GM10266 (cell line): ENCODE results near the gene G0S2.

ENCODE experiments used
- DNase-seq: peaks from one replicate; pipeline ENCODE4 v3.0.0; 2012; ENCODE audit errors: extremely low spot score
- CTCF ChIP-seq: IDR thresholded peaks from 2 replicates; pipeline ENCODE4 v1.5.1; 2012; ENCODE audit warnings: mild to moderate bottlenecking, low read depth; ENCODE audit not compliant: control insufficient read depth, insufficient read depth; ENCODE audit errors: missing control alignments

G0S2 gene

DNA sequence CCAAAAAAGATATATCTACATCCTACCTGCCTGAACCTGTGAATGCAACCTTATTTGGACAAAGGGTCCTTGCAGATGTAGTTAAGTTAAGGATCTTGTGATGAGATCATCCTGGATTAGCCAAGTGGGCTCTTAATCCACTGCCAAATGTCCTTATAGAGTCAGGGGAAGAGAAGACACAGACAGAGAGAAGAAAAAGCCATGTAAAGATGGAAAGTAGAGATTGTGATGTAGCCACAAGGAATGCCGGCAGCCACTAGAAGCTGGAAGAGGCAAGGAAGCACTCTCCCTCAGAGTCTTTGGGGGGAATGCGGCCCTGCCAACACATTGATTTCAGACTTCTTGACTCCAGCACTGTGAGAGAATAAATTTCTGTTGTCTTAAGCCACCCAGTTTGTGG lies 45.6 kb downstream of the G0S2 start:
- no peak for DNase-seq
- no peak for TF ChIP-seq CTCF

DNA sequence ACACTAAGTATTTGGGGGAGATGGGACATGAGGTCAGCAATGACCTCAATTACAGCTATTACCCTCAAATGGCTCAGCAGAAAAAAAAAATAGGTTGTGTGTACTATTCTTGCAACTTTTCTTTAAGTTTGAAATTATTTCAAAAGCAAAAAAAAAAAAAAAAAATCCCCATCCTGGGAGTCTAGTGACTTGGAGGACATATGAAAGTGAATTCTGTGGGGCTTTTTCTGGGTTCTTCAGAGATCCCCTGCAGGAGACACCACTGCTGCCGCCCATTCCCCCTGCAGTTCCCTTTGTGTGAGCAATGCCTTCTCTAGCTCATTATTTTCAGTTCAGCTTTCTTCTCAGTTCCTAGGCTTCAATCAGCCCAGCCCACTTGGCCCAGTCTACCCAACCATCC lies 46.1 kb downstream of the G0S2 start:
- no peak for TF ChIP-seq CTCF
- DNase-seq = no peak

GRCh38 chr1:209723265-209723664 lies 48.1 kb downstream of the G0S2 start:
- no peak for DNase-seq
- no peak for TF ChIP-seq CTCF

DNA sequence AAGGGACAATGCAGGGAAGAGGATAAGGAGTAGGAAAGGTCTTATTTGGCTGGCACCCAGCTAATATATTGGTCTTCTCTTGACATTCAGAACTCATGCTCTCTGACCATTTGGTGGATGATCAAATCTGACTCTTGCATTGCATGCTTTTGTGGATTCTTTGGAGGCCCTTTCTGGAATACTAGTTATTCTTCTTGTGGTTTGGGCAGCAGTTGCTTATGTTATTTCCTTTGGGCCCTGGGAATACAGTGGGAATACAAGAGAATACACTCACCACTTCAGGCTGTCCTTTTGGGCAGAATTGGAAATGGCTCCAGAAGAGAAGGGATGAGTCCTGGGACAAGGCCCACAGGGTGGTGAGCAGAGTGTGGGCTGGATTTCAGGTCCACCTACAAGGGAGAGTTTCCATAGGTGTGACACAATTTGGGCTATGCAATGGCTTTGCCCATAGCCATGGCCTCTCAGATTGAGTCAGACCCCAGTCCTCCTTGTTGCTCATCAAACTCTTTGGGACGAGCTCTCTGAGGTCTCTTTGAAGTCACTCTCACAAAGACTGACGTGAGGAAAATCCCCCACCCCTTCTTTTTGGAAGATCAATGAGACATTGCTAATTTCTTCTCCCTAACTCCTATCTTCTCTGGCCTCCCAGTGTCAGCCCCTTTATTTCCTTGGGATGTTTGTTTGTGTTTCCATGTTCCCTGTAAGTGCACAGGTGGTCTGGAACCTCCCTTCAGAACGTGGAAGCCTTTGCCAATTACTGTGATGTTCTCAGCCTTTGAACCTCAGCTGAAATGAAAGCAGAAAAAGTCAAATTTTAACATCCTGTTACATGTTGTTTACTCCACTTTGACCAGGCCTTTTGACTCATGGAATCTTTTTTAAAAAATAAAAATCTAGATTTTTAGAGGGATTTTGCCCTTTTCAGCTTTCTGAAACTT lies 48.8 kb downstream of the G0S2 start:
- DNase-seq = peak; percentile 14
- TF ChIP-seq CTCF = no peak
